GM19463 (cell line): ENCODE results near the gene ASCL5.
"Not testable (repeated sequence)": the region's sequence is repeated elsewhere in the genome, so short reads cannot be mapped to it uniquely, and the experiment has no call there.

Experiments
- ATAC-seq: cut with Tn5 transposase; IDR thresholded peaks from one replicate; pipeline ENCODE4 v1.9.1; 2021; ENCODE audit warnings: mild to moderate bottlenecking, moderate library complexity; ENCODE audit not compliant: unreplicated experiment

ASCL5 gene, protein sequence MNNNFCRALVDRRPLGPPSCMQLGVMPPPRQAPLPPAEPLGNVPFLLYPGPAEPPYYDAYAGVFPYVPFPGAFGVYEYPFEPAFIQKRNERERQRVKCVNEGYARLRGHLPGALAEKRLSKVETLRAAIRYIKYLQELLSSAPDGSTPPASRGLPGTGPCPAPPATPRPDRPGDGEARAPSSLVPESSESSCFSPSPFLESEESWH

DNA sequence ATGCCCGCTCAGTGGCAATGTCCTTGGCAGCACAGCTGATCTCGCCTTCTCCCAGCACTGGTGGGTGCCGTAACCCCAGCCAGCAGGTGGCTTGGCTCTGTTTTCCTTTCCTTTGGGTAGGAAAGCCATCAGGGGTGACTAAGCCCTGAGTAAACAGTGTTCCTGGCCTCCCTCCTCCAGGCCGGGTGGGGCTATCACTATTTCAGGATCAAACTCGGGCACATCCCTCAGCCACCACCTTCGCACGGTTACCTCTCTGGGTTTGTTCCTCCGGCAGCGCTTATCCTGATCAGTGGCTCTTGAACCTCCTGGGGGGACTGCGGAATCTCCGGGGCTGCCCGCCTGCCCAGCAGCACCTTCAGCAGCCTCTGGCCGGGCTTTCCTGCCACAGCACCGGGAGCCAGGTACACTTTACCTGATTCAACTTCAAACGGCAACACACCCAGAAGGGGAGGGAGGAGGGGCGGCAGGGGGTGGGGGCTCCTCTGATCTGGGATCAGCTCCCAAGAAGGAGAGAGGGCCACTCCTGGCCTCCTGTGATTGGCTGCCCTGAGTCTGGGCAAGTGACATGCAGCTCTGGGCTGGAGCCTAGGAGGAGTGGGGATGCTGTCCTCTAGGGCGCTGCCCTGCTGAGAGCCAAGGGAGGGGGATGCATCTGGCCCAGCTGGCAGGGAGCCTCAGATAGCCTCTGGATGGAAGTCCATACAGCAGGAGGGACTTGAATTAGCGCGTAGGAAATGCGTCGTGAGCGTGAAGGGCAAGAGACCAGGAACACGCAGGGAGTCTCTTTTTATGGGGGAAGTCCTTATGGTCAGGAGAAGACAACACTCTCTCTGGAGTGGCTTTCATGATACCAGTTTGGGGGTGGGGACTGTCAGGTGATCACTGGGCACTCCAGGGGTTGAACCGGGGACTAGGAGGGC is at the start of gene ASCL5:
Gene ASCL5 (minus strand): TSS at position 353 of the 923 bp plus-strand sequence. CDS start 11,812 bp downstream, outside the sequence.
- ATAC-seq = no peak

DNA sequence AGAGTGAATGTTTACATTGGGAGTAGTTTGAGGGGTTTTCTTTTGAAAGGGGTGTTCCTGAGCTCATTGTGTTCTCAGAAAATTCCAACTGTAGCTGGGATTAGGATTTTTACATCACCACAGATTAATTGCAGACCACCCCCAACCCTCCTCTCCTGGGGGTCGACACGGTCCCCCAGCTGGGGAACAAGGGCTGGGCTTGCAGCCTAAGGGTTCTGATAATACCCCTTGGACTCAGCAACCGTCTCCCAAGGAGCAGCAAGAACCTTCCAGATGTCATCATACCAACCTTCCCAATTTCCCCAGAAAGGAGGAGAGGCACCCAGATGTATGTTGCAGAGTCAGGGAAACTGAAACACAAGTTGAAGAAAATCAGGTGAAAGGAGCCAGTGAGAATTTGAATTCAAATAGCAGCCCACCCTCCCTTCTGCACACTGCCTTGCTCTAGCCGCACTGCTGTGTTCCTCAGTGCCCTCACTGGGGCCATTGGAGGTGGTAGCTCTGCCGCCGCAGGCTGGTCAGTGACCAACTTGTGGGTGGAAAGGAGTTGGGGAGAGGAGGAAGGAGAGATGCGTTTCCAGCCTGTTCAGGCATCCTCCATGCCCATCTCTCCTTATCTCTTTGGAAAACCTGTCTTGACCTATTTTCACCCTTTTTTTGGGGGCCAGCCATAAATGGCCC is 49.0 kb upstream of the ASCL5 start:
- ATAC-seq = no peak

DNA sequence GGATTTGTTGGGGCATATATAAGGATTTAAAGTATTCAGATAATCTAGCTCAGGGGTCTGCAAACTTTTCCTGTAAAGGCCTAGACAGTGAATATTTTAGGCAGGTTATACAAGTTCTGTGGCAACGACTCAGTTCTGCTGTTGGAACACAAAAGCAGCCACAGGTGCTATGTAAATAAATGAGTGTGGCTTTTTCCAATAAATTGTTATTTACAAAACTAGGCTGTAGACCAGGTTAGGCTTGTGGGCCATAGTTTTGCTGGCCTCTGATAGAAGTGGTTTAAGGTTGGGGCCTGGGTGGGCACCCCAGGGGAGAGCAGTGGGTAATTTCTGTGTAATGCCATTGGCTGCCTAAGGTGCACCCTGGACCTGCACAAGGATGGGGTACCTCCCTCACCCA is 46.8 kb upstream of the ASCL5 start:
- ATAC-seq = no peak

DNA sequence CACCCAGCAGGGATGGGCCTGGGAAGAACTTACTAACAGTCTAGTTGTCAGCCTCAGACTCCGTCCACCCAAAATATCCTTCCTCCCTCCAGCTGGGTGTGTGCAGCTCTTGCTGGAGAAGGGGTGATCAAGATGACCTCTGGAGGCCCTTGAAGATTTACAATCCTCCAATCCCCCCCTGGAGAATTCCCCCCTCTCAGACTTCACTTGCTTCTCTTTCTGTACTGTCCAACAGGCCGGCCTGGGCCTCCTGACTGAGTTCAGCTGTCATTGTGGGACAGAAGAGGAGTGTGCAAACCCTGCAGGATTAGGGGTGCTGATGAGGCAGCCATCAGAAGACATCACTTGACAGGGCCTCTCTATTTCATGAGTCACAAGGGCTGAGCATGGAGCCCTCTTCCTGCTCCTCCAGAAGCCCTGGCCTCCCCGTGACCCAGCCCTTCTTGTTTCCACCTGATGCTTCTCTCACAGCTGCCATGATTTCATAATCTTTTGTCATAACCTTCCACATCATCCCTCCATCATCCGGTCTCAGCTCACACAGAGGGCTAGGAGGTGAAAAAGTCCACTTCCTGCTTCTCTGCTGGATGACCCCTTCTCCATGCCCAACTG is 46.1 kb upstream of the ASCL5 start:
- no peak for ATAC-seq

DNA sequence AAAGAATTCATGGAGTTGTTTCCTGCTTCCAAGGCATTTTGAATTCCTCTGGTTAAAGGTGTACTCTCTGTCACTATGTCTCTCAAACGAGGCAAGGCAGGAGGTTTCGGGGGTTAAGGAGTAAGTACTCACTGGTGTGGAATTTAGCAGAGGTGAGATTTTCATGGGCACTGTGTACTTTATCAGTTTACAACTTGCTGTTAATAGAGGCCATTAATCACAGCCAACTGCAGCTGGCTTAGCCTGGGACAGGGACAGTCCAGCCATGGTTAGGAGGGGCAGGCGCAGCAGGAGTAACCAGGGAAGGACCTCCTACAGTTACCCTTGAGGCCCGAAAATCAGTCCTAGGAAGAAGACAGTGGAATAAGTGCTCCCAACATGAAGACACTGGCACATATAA is 45.3 kb upstream of the ASCL5 start:
- ATAC-seq = no peak

DNA sequence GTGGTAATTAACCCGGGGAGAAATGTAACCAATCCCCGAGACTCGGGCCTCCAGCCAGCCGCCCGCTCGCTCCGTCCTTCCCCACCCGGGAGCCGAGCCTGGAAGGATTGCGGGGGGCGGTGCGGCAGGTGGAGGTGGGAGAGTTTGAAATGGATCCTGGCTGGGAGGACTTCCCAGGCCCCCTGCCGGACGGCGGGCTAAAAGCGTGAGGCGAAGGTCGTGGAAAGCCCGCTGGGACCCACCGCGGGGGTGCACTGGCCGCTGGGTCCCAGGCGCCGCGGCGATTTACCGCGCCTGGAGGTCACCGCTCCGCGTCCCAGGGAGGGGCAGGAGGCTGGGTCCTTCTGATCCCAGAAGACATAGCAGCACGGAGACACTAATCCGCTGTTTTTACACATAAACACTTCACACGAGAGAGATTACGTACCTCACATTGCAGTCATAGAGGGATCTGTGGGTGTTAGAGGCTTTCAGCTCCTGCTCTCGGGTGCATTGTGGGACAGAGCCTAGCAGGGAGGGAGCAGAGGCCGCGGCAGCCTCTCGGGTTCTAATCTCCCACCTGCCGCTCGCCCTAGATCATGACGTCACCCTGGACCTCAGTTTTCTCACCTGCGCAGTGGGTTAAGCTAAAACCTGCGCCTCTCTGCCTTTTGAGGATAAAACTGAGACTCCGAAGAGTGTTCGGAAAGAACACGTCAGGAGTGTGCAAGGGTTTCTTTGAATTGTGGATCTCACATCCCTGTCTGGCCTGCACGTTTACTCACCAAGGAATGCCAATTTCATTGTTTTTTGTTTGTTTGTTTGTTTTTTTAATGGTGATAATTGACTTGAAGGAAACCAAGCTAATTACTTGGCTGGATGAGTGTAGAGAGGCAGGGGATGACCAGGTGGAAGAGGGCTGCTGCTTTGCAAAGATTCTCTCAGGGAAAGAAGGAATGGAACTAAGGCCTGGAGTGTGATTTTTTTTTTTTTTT is 44.4 kb upstream of the ASCL5 start:
- ATAC-seq = peak; percentile 28

DNA sequence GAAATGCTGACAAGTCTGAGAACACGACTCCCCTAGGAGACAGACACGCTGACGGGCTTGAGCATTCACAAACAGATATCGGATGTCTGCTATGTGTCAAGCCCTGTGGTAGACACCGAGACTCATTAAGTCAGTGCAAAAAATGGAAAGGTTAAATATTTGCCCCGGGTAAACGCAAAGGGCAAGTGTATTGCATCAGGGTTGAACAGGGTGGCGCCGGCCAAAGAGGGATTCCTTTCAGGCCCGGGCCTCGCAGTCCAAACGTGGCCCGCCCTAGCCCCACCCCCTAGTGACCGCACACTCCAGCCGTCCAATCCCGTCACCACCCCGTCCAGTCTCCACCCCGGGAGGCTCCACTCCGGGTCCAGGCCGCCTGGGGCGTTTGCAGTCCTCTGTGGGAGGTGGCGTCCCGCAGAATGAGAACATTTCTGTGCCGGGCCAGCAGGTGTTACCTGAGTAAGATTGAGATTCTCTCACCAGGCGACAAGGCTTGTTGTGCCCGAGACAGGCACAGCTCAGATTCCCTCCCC is 43.6 kb upstream of the ASCL5 start:
- ATAC-seq = peak; percentile 94

DNA sequence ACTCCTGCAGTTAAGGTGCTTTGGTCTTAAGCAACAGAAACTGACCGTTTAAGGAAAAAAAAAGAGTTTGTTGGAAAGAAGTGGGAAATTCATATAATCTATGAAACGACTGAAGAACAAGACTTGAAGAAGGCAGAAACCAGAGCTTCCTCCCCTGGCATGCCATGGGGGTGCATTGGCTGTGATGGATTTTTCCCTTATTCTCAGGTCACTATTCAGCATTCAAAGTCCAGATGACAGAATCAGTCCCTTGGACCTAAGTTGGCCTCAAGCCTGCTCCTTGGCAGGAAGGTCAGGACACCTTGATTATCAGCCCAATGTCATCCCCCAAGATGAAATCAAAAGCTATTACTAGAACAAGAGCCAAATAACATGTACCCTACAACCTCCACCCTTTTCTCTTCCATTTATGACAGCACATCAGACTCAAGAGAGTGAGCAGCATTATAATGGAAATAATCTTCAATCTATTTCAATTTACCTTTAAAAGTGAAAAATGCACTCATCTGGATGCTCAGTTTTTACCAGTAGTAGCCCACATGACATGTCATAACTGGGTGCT is 43.1 kb upstream of the ASCL5 start:
- no peak for ATAC-seq

DNA sequence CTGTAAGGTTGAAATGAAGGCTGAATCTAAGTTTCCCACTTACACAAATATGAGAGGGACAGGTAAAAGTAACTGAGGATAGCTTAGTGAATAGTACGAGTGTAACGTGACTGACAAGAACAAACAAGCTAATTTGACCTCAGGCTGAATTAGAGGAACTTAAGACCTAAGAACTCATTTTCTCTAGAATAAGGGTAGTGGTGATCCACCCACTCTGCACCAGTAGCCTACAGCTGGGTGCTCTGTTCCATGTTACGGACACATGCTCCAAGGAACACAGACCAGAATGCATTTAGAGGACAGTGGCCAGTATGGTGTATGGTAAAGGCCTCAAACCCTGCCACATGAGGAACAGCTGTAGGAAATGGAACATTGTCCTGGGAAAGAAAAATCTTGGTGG is 42.2 kb upstream of the ASCL5 start:
- ATAC-seq = no peak

DNA sequence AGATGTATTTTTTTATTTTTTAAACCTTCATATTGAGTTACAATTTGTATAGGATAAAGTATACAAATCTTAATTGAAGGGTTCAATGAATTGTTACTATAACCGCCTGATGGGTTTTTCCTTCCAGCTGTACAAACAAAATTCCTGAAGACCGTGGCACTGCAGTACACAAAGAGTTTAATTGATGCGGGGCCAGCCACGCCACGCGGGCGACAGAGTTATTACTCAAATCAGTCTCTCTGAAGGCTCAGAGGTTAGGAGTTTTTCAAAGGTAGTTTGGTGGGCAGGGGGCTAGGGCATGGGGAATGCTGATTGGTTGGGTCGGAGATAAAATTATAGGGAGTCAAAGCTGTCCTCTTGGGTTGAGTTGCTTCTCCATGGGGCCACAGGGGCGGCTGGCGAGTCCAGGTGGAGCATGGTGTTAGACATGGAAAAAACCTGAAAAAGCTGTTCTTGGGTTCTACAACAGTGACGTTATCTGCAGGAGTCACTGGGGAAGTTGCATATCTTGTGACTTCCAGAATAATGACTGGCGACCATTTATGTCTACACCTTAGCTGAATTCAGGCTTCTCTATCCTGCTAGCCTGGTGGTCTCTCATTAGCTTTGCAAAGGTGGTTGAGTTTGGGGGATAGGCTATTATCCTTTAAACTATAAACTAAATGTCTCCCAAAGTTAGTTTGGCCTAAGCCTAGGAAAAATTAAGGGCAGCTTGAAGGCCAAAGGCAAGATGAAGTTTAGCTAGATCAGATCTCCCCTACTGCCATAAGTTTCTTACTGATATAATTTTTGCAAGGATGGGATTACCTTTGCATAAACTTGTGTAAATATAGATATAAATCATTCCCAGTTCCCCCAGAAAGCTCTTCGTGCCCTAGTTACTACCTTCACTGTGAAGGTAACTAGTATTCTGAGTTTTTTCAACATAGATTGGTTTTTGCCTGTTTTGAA is 40.3 kb upstream of the ASCL5 start:
- no peak for ATAC-seq

DNA sequence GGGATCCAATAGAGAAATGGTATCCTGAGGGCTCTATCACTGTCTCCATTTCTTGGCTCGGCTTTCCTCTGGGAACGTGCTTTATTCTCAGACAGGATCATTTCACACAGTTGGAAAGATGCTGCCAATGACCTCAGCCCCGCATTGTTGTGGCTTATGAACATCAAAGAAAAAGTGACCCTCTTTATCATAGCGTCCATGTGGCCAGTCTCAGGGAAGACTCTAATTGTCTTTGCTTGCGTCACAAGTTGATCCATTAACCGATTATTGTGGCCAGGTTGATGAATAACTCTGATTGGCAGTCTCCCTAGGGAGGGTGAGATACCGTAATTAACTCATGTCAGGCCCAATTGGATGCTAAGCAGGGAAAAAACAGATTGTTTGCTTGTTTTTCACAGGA is 37.7 kb upstream of the ASCL5 start:
- ATAC-seq = no peak

DNA sequence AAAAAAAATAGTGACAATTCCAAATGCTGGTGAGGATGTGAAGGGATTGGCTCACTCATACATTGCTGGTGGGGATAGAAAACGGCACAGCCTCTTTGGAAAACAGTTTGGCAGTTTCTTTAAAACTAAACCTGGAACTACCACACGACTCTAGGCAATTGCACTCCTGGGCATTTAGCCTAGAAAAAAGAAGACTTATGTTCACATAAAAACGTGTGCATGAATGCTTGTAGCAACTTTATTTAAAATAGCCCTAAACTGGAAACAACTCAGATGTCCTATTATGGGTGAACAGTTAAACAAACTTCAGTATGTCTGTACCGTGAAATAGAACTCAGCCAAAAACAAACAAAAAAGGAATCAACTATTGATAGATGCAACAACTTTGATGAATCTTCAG is 36.7 kb upstream of the ASCL5 start:
- no peak for ATAC-seq

DNA sequence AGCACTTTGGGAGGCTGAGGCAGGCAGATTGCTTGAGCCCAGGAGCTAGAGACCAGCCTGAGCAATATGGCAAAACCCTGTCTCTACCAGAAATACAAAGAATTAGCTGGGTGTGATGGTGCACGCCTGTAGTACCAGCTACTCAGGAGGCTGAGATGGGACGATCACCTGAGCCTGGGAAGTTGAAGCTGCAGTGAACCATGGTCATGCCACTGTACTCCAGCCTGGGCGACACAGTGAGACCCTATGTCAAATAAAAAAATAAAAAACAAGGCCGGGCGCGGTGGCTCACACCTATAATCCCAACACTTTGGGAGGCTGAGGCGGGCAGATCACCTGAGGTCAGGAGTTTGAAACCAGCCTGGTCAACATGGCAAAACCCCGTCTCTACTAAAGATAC is 36.1 kb upstream of the ASCL5 start:
- ATAC-seq = not testable (repeated sequence)

DNA sequence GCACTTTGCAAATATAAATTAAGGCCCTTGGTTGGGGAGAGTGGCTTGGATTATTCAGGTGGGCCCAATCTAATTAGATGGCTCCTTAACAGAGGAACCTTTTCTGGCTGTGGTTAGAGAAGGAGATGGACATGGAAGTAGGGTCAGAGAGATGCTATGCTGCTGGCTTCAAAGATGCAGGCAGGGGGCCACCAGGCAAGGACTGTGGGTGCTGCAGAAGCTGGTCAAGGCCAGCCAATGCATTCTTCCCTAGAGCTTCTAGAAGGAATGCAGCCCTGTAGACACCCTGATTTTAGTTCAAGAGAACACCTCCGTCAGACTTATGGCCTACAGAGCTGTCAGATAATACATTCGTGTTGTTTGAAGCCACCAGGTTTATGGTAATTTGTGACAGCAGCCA is 31.0 kb upstream of the ASCL5 start:
- ATAC-seq = no peak

DNA sequence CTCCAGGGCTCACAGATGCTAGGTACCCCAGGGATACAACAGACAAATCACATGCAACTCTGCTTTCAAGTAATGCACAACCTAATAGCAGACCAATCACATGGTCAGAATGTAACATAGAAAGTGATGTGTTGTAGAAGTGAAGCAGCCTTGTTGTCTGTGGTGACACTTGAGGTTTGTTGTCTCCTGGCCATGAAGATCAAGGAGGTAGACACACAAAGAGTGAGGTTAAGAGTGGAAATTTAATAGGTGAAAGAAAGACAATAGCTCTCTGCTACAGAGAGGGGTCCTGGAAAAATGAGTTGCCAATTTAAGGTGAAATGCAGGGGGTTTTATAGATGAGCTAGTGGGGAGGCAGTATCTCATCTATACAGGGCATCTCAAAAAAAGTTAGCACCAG is 29.8 kb upstream of the ASCL5 start:
- ATAC-seq = no peak

DNA sequence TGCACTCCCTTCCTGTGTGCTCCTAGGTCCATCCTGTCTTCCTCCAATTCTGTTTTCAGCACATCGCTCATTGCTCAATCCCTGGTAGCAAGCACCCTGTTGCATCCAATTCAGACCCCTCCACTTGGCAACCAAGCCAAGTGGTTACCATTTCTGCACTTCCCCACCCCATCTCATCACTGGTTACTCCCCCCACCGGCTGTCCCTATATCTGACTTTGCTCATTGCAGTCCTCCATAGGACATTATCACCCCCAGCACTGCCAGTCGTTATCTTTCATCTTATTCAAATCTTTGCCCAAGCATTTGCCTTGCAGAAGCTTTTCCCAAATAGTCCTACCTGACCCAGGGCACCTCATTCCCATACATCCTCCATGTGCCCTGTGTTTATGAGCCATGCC is 29.4 kb upstream of the ASCL5 start:
- ATAC-seq = no peak

DNA sequence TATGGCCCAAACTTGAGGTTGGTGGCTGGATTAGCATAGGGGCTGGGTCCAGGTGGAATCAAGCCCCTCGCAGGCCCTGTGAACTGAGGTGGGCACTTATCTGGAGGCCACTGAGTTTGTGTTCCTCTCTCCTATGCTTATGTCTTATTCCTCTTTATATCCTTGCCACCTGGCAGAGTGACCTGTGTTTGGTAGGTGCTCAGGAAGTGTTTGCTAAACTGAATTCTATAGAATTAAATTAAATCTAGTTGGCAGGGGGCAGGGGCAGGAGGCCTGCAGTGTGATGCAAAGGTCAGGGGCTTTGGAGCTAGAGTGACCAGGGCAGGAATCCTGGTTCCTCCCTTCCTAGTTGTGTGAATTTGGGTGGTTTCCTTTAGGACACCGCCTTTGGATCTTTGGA is 28.4 kb upstream of the ASCL5 start:
- no peak for ATAC-seq

DNA sequence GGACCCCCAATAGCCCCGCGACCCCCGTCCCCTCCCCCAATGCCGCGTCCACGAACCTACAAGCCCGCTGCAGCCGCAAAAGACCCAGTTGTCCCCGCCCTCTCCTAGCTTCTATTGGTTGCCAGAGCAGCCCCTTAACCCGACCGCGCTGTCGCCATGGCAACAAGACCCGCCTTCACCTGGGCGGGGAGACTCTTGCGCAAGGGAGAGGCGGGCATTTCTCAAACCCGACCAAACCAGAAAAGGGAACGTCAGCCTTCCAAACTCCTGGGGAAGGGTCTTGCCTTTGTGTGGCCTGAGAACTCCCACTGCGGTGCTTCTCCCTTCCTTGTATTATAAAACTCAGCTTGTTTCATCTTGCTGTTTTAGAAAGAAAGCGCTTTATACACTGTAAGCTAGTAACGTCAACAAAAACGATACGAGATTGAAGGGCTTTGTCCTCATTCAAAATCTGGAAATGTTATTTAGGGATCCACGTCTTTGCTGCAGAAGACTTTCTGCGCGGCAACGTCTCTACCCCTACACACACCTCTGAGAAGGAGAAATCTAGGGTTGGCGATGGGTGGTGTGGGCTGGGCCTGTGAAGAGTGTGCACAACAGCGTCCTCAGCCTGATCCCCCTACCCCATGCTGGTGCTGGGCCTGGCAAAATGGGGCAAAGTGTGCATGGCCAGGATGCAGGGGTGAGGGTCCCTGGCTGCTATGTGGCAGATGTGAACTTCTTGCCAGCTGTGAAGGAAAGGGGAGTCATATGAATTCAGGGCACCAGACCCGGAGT is 27.6 kb upstream of the ASCL5 start, which contains the start of gene TMEM9:
Gene TMEM9 (minus strand): TSS at position 86 of the 777 bp plus-strand sequence. CDS start 551 bp downstream, outside the sequence.
- ATAC-seq = peak; percentile 98
